ENCODE results near the gene ARL13B. TPM values are rescaled to one million over a fixed set of nuclear protein-coding genes. Genes with fewer than 3 reads are reported as not detected.
"Not testable (repeated sequence)": the region's sequence is repeated elsewhere in the genome, so short reads cannot be mapped to it uniquely, and the experiment has no call there.

Gene ARL13B
- total and polyA plus RNA-seq, 2 donors (not counting 1 experiment from before 2014, with no cell fraction given): 8.4 to 10.7 TPM

GRCh38 chr3:94071713-94072284 is 91.8 kb downstream of the ARL13B start:
- no peaks in the 10 kb centered on the region for H3K79me2 ChIP-seq (ENCODE audit: control insufficient read depth, insufficient read depth, low read length)
- TF ChIP-seq EZH2 (IDR thresholded peaks at IDR 0.05; ENCODE audit: low read length, missing control alignments) (no peak), CTCF (conservative IDR thresholded peaks at IDR 0.05 in 1 of 2, IDR thresholded peaks at IDR 0.05 in 1 of 2; ENCODE audit: low read depth in 1 of 2, low read length in 2 of 2) (no peak)
- no peak overlapping the region for H2AFZ ChIP-seq (ENCODE audit: low read length)
- H3K4me2 ChIP-seq (ENCODE audit: extremely low read depth, insufficient read depth, low read length): no peak overlapping the region
- H3K27ac ChIP-seq (ENCODE audit: insufficient read depth, low read length): no peak overlapping the region
- no peak overlapping the region for H3K9ac ChIP-seq (ENCODE audit: insufficient read depth, low read length)
- no peaks in the 10 kb centered on the region for H4K20me1 ChIP-seq (ENCODE audit: control insufficient read depth, extremely low read depth, insufficient read depth, low read length)
- H3K4me3 ChIP-seq (replicated peaks in 1 of 4; ENCODE audit: control extremely low read depth in 1 of 4, insufficient read depth in 1 of 4, low read depth in 3 of 4, low read length in 4 of 4): no peak overlapping the region
- no peaks in the 10 kb centered on the region for H3K27me3 ChIP-seq (ENCODE audit: control insufficient read depth, insufficient read depth, low read length)
- no peaks in the 10 kb centered on the region for H3K36me3 ChIP-seq (ENCODE audit: control insufficient read depth, insufficient read depth, low read length)
- DNase-seq (ENCODE audit: low read depth in 2 of 2): no peak
- no peaks in the 10 kb centered on the region for H3K4me1 ChIP-seq (ENCODE audit: control insufficient read depth, extremely low read depth, insufficient read depth, low read length)
- H3K9me3 ChIP-seq (ENCODE audit: control insufficient read depth, insufficient read depth, low read depth, low read length): no peaks in the 10 kb centered on the region

GRCh38 chr3:94076055-94076454 is 96.1 kb downstream of the ARL13B start:
- Histone ChIP-seq H4K20me1 (ENCODE audit: control insufficient read depth, extremely low read depth, insufficient read depth, low read length) (no peaks in the 10 kb centered on the region), H3K79me2 (ENCODE audit: control insufficient read depth, insufficient read depth, low read length) (no peaks in the 10 kb centered on the region), H3K36me3 (ENCODE audit: control insufficient read depth, insufficient read depth, low read length) (no peaks in the 10 kb centered on the region), H3K27ac (ENCODE audit: insufficient read depth, low read length) (no peak overlapping the region), H3K27me3 (ENCODE audit: control insufficient read depth, insufficient read depth, low read length) (no peaks in the 10 kb centered on the region), H3K4me2 (ENCODE audit: extremely low read depth, insufficient read depth, low read length) (no peak overlapping the region), H3K9ac (ENCODE audit: insufficient read depth, low read length) (no peak overlapping the region), H3K9me3 (ENCODE audit: control insufficient read depth, insufficient read depth, low read depth, low read length) (no peaks in the 10 kb centered on the region), H3K4me1 (ENCODE audit: control insufficient read depth, extremely low read depth, insufficient read depth, low read length) (no peaks in the 10 kb centered on the region), H3K4me3 (replicated peaks in 1 of 4; ENCODE audit: control extremely low read depth in 1 of 4, insufficient read depth in 1 of 4, low read depth in 3 of 4, low read length in 4 of 4) (no peak overlapping the region), H2AFZ (ENCODE audit: low read length) (no peak overlapping the region)
- TF ChIP-seq EZH2 (IDR thresholded peaks at IDR 0.05; ENCODE audit: low read length, missing control alignments): no peak
- TF ChIP-seq CTCF (conservative IDR thresholded peaks at IDR 0.05 in 1 of 2, IDR thresholded peaks at IDR 0.05 in 1 of 2; ENCODE audit: low read depth in 1 of 2, low read length in 2 of 2): no peak
- DNase-seq (ENCODE audit: low read depth in 2 of 2): peak in 1 of 2 donors; percentile 74

- H4K20me1 ChIP-seq (ENCODE audit: control insufficient read depth, extremely low read depth, insufficient read depth, low read length); H3K79me2 ChIP-seq (ENCODE audit: control insufficient read depth, insufficient read depth, low read length); H3K36me3 ChIP-seq (ENCODE audit: control insufficient read depth, insufficient read depth, low read length); H3K27ac ChIP-seq (ENCODE audit: insufficient read depth, low read length); H3K4me2 ChIP-seq (ENCODE audit: extremely low read depth, insufficient read depth, low read length); H3K9me3 ChIP-seq (ENCODE audit: control insufficient read depth, insufficient read depth, low read depth, low read length); DNase-seq (ENCODE audit: low read depth in 2 of 2); H3K9ac ChIP-seq (ENCODE audit: insufficient read depth, low read length); H3K4me3 ChIP-seq (replicated peaks in 1 of 4; ENCODE audit: control extremely low read depth in 1 of 4, insufficient read depth in 1 of 4, low read depth in 3 of 4, low read length in 4 of 4); H3K27me3 ChIP-seq (ENCODE audit: control insufficient read depth, insufficient read depth, low read length); H2AFZ ChIP-seq (ENCODE audit: low read length); H3K4me1 ChIP-seq (ENCODE audit: control insufficient read depth, extremely low read depth, insufficient read depth, low read length): not testable (repeated sequence)
Observed at GRCh38 chr3:94080552-94080951, 100.6 kb downstream of the ARL13B start.

All from fibroblast of lung (primary cell).